ENCODE data around the gene SEMA6A.

DNA sequence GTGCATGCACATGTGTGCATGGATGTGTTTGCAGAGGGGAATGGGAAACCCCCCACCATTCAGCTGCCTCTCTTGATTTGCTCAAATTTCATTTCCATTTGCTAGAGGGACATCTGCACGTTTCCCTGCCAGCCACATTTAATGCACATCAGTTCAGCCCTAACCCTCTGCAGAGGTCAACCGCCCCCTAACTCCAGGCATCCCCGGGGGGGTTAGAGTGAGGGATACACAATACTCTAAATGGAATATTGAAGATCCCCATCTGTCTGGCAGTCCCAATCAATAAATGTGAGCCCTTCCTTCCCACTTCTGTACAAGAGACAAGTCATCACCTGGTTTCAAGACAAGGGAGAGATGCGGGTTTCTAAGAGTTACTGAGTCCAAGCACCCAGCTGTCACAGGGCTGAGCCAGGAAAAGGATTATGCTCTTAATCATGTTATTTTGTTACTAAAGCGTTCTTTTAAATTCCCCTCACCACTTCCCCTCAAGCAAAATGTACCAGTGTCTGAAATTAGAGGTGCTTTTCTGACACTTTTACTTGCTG, 134.1 kb downstream of the SEMA6A start:
- TF ChIP-seq, protein P1, sequence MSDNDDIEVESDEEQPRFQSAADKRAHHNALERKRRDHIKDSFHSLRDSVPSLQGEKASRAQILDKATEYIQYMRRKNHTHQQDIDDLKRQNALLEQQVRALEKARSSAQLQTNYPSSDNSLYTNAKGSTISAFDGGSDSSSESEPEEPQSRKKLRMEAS (CRISPR knock-in tag; IDR thresholded peaks at IDR 0.05), result no peak
- TF ChIP-seq, protein P2, sequence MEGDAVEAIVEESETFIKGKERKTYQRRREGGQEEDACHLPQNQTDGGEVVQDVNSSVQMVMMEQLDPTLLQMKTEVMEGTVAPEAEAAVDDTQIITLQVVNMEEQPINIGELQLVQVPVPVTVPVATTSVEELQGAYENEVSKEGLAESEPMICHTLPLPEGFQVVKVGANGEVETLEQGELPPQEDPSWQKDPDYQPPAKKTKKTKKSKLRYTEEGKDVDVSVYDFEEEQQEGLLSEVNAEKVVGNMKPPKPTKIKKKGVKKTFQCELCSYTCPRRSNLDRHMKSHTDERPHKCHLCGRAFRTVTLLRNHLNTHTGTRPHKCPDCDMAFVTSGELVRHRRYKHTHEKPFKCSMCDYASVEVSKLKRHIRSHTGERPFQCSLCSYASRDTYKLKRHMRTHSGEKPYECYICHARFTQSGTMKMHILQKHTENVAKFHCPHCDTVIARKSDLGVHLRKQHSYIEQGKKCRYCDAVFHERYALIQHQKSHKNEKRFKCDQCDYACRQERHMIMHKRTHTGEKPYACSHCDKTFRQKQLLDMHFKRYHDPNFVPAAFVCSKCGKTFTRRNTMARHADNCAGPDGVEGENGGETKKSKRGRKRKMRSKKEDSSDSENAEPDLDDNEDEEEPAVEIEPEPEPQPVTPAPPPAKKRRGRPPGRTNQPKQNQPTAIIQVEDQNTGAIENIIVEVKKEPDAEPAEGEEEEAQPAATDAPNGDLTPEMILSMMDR (IDR thresholded peaks at IDR 0.05), result no peak
- TF ChIP-seq, protein P3, sequence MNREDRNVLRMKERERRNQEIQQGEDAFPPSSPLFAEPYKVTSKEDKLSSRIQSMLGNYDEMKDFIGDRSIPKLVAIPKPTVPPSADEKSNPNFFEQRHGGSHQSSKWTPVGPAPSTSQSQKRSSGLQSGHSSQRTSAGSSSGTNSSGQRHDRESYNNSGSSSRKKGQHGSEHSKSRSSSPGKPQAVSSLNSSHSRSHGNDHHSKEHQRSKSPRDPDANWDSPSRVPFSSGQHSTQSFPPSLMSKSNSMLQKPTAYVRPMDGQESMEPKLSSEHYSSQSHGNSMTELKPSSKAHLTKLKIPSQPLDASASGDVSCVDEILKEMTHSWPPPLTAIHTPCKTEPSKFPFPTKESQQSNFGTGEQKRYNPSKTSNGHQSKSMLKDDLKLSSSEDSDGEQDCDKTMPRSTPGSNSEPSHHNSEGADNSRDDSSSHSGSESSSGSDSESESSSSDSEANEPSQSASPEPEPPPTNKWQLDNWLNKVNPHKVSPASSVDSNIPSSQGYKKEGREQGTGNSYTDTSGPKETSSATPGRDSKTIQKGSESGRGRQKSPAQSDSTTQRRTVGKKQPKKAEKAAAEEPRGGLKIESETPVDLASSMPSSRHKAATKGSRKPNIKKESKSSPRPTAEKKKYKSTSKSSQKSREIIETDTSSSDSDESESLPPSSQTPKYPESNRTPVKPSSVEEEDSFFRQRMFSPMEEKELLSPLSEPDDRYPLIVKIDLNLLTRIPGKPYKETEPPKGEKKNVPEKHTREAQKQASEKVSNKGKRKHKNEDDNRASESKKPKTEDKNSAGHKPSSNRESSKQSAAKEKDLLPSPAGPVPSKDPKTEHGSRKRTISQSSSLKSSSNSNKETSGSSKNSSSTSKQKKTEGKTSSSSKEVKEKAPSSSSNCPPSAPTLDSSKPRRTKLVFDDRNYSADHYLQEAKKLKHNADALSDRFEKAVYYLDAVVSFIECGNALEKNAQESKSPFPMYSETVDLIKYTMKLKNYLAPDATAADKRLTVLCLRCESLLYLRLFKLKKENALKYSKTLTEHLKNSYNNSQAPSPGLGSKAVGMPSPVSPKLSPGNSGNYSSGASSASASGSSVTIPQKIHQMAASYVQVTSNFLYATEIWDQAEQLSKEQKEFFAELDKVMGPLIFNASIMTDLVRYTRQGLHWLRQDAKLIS (CRISPR knock-in tag; IDR thresholded peaks at IDR 0.05; ENCODE audit: borderline replicate concordance), result no peak
- TF ChIP-seq, protein P4, sequence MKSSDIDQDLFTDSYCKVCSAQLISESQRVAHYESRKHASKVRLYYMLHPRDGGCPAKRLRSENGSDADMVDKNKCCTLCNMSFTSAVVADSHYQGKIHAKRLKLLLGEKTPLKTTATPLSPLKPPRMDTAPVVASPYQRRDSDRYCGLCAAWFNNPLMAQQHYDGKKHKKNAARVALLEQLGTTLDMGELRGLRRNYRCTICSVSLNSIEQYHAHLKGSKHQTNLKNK (CRISPR knock-in tag; IDR thresholded peaks at IDR 0.05), result no peak
- TF ChIP-seq, protein P5, sequence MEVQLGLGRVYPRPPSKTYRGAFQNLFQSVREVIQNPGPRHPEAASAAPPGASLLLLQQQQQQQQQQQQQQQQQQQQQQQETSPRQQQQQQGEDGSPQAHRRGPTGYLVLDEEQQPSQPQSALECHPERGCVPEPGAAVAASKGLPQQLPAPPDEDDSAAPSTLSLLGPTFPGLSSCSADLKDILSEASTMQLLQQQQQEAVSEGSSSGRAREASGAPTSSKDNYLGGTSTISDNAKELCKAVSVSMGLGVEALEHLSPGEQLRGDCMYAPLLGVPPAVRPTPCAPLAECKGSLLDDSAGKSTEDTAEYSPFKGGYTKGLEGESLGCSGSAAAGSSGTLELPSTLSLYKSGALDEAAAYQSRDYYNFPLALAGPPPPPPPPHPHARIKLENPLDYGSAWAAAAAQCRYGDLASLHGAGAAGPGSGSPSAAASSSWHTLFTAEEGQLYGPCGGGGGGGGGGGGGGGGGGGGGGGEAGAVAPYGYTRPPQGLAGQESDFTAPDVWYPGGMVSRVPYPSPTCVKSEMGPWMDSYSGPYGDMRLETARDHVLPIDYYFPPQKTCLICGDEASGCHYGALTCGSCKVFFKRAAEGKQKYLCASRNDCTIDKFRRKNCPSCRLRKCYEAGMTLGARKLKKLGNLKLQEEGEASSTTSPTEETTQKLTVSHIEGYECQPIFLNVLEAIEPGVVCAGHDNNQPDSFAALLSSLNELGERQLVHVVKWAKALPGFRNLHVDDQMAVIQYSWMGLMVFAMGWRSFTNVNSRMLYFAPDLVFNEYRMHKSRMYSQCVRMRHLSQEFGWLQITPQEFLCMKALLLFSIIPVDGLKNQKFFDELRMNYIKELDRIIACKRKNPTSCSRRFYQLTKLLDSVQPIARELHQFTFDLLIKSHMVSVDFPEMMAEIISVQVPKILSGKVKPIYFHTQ (CRISPR knock-in tag; IDR thresholded peaks at IDR 0.05), result no peak
- TF ChIP-seq ESRRA (CRISPR knock-in tag; IDR thresholded peaks at IDR 0.05; ENCODE audit: borderline replicate concordance) (no peak), SMAD3 (CRISPR knock-in tag; IDR thresholded peaks at IDR 0.05; ENCODE audit: borderline replicate concordance) (no peak), ELF4 (CRISPR knock-in tag; IDR thresholded peaks at IDR 0.05; ENCODE audit: low read depth) (no peak)
- TF ChIP-seq, protein P6, sequence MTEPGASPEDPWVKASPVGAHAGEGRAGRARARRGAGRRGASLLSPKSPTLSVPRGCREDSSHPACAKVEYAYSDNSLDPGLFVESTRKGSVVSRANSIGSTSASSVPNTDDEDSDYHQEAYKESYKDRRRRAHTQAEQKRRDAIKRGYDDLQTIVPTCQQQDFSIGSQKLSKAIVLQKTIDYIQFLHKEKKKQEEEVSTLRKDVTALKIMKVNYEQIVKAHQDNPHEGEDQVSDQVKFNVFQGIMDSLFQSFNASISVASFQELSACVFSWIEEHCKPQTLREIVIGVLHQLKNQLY (CRISPR knock-in tag; IDR thresholded peaks at IDR 0.05), result no peak
- TF ChIP-seq, protein P7, sequence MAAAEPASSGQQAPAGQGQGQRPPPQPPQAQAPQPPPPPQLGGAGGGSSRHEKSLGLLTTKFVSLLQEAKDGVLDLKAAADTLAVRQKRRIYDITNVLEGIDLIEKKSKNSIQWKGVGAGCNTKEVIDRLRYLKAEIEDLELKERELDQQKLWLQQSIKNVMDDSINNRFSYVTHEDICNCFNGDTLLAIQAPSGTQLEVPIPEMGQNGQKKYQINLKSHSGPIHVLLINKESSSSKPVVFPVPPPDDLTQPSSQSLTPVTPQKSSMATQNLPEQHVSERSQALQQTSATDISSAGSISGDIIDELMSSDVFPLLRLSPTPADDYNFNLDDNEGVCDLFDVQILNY (CRISPR knock-in tag; IDR thresholded peaks at IDR 0.05), result no peak
- TF ChIP-seq, protein P8, sequence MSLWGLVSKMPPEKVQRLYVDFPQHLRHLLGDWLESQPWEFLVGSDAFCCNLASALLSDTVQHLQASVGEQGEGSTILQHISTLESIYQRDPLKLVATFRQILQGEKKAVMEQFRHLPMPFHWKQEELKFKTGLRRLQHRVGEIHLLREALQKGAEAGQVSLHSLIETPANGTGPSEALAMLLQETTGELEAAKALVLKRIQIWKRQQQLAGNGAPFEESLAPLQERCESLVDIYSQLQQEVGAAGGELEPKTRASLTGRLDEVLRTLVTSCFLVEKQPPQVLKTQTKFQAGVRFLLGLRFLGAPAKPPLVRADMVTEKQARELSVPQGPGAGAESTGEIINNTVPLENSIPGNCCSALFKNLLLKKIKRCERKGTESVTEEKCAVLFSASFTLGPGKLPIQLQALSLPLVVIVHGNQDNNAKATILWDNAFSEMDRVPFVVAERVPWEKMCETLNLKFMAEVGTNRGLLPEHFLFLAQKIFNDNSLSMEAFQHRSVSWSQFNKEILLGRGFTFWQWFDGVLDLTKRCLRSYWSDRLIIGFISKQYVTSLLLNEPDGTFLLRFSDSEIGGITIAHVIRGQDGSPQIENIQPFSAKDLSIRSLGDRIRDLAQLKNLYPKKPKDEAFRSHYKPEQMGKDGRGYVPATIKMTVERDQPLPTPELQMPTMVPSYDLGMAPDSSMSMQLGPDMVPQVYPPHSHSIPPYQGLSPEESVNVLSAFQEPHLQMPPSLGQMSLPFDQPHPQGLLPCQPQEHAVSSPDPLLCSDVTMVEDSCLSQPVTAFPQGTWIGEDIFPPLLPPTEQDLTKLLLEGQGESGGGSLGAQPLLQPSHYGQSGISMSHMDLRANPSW (CRISPR knock-in tag; conservative IDR thresholded peaks at IDR 0.05; ENCODE audit: low read depth), result no peak
- TF ChIP-seq, protein P9, sequence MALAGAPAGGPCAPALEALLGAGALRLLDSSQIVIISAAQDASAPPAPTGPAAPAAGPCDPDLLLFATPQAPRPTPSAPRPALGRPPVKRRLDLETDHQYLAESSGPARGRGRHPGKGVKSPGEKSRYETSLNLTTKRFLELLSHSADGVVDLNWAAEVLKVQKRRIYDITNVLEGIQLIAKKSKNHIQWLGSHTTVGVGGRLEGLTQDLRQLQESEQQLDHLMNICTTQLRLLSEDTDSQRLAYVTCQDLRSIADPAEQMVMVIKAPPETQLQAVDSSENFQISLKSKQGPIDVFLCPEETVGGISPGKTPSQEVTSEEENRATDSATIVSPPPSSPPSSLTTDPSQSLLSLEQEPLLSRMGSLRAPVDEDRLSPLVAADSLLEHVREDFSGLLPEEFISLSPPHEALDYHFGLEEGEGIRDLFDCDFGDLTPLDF (CRISPR knock-in tag; IDR thresholded peaks at IDR 0.05), result no peak
